ENCODE measurements around the gene STX2.

GRCh38 chr12:130878193-130879185 lies 39.4 kb upstream of the STX2 start:
- TF ChIP-seq, protein P1, sequence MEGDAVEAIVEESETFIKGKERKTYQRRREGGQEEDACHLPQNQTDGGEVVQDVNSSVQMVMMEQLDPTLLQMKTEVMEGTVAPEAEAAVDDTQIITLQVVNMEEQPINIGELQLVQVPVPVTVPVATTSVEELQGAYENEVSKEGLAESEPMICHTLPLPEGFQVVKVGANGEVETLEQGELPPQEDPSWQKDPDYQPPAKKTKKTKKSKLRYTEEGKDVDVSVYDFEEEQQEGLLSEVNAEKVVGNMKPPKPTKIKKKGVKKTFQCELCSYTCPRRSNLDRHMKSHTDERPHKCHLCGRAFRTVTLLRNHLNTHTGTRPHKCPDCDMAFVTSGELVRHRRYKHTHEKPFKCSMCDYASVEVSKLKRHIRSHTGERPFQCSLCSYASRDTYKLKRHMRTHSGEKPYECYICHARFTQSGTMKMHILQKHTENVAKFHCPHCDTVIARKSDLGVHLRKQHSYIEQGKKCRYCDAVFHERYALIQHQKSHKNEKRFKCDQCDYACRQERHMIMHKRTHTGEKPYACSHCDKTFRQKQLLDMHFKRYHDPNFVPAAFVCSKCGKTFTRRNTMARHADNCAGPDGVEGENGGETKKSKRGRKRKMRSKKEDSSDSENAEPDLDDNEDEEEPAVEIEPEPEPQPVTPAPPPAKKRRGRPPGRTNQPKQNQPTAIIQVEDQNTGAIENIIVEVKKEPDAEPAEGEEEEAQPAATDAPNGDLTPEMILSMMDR (IDR thresholded peaks at IDR 0.05) = no peak
- no peak for TF ChIP-seq POLR2A (IDR thresholded peaks at IDR 0.05)

All from testis (tissue), 2 donors.